Endothelial cell (in vitro differentiated cells): ENCODE measurements around the gene ZNF319. TPM values are rescaled to one million over a fixed set of nuclear protein-coding genes. Genes with fewer than 3 reads are reported as not detected.

ENCODE experiments used
- DNase-seq: peaks from one replicate; pipeline ENCODE4 v3.0.0; 2021; ENCODE audit warnings: low spot score
- H3K27ac Mint-ChIP-seq: one replicate; pipeline ENCODE4 v1.8.0; 2021; ENCODE audit warnings: mixed read lengths, inconsistent platforms; ENCODE audit not compliant: unreplicated experiment
- H3K27me3 Mint-ChIP-seq: one replicate; pipeline ENCODE4 v1.8.0; 2021; ENCODE audit warnings: mild to moderate bottlenecking, moderate library complexity, mixed read lengths, inconsistent platforms; ENCODE audit not compliant: unreplicated experiment
- H3K36me3 Mint-ChIP-seq: one replicate; pipeline ENCODE4 v1.8.0; 2021; ENCODE audit warnings: mild to moderate bottlenecking, low read depth, mixed read lengths, inconsistent platforms; ENCODE audit not compliant: unreplicated experiment
- H3K4me1 Mint-ChIP-seq: one replicate; pipeline ENCODE4 v1.8.0; 2021; ENCODE audit warnings: mild to moderate bottlenecking, mixed read lengths, inconsistent platforms; ENCODE audit not compliant: unreplicated experiment
- H3K4me3 Mint-ChIP-seq: one replicate; pipeline ENCODE4 v1.8.0; 2021; ENCODE audit warnings: mild to moderate bottlenecking, mixed read lengths, inconsistent platforms; ENCODE audit not compliant: unreplicated experiment
- H3K9me3 Mint-ChIP-seq: one replicate; pipeline ENCODE4 v1.8.0; 2021; ENCODE audit warnings: mixed read lengths, inconsistent platforms; ENCODE audit not compliant: unreplicated experiment
- CTCF ChIP-seq: fragments of 200-600 bp; sonication (generic); IDR thresholded peaks from one replicate; pipeline ENCODE4 v1.5.0; 2021; ENCODE audit warnings: antibody characterized with exemption; ENCODE audit not compliant: unreplicated experiment
- total RNA-seq: library from RNA; stranded (reverse); fragmentation: NEBNext Ultra II Directional; extraction: Animal tissue kit (Norgen Biotek cat#: 25700); gene quantifications from one replicate; pipeline ENCODE4 v1.2.1, GENCODE V29; 2021; ENCODE audit not compliant: unreplicated experiment

The ZNF319 gene
- total RNA-seq, 1 donor from 2014 or later: 16.1 TPM

DNA sequence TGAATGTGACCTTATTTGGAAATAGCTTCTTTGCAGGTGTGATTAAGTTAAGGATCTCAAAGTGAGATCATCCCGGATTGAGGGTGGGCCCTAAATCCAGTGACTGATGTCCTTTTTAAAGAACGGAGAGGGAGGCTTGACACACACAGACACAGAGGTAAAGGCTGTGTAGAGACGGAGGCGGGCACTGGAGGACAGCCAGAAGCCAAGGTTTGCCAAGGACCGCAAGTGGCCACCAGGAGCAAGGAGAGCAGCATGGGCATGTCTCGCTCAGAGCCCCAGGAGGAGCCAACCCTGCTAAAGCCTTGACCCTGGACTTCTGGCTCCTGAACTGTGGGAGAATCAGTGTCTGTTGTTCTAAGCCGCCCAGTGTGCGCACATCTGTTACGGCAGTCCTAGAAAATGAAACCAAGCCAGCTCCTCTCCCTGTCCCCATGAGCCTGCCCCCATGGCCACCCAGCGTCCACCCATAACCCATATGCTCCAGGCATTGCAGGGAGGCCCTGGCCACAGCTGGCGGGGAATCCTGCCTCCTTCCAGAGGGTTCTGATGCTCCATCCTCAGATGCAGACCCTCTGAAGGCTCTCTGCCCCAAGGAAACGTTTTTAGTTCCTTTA lies 44.8 kb downstream of the ZNF319 start:
- Mint-ChIP-seq H3K9me3 (no peaks in the 10 kb centered on the region), H3K27ac (no peak overlapping the region)
- no peak for DNase-seq

DNA sequence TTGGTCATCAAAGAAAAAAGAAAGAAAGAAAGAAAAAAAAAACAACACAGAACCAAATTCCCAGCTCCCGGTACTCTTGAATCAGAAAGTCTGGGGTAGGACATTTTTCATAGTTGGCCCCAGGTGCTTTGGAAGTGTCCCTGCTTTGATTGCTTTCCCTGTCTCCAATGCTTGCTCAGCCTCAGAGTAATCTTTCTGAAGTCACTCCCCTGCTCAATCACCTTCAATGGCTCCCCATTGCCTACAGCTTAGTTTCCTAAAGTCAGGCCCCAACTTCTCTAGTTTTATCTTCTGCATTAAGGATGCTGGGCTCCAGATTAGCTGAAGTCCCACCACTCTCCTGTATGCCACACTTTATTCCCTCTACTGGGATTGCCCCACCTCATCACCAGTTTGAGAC lies 46.6 kb downstream of the ZNF319 start:
- H3K36me3 Mint-ChIP-seq: no peaks in the 10 kb centered on the region
- no peaks in the 10 kb centered on the region for H3K9me3 Mint-ChIP-seq
- H3K4me1 Mint-ChIP-seq: no peaks in the 10 kb centered on the region
- H3K27ac Mint-ChIP-seq: no peak overlapping the region
- H3K27me3 Mint-ChIP-seq: peaks cover 2% of the 10 kb centered on the region
- TF ChIP-seq CTCF: no peak
- H3K4me3 Mint-ChIP-seq: no peak overlapping the region
- no peak for DNase-seq

More for the DNA sequence above, 44.8 kb downstream of the ZNF319 start:
- TF ChIP-seq CTCF: no peak
- no peaks in the 10 kb centered on the region for H3K4me1 Mint-ChIP-seq
- no peak overlapping the region for H3K4me3 Mint-ChIP-seq
- H3K27me3 Mint-ChIP-seq: peaks cover 6% of the 10 kb centered on the region
- no peaks in the 10 kb centered on the region for H3K36me3 Mint-ChIP-seq

DNA sequence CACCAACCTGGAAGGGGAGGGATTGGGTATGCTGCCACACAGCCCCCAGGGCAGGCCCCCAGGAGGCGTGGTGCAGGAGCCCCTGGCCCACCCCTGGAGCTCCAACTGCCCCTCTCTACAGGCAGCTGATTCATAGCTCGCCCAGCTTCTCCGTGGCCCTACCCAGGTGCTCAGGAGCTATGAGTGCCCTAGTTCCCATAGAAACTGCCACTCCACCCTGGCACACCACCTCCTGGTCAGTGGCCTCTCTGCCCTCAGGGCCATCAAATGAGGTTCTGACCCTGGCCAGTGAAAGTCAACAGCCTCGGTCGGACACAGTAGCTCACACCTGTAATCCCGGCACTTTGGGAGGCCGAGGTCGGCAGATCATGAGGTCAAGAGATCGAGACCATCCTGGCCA lies 47.6 kb downstream of the ZNF319 start:
- DNase-seq: no peak
- no peak for TF ChIP-seq CTCF
- H3K4me1 Mint-ChIP-seq: no peaks in the 10 kb centered on the region
- no peaks in the 10 kb centered on the region for H3K9me3 Mint-ChIP-seq
- no peaks in the 10 kb centered on the region for H3K36me3 Mint-ChIP-seq
- H3K4me3 Mint-ChIP-seq: no peak overlapping the region
- peaks cover 2% of the 10 kb centered on the region for H3K27me3 Mint-ChIP-seq
- H3K27ac Mint-ChIP-seq: no peak overlapping the region

GRCh38 chr16:57951204-57951960 lies 49.1 kb downstream of the ZNF319 start:
- Mint-ChIP-seq H3K36me3 (no peaks in the 10 kb centered on the region), H3K9me3 (no peaks in the 10 kb centered on the region), H3K27me3 (peaks cover 2% of the 10 kb centered on the region), H3K4me1 (no peaks in the 10 kb centered on the region), H3K27ac (no peak overlapping the region), H3K4me3 (no peak overlapping the region)
- no peak for DNase-seq
- TF ChIP-seq CTCF: no peak

DNA sequence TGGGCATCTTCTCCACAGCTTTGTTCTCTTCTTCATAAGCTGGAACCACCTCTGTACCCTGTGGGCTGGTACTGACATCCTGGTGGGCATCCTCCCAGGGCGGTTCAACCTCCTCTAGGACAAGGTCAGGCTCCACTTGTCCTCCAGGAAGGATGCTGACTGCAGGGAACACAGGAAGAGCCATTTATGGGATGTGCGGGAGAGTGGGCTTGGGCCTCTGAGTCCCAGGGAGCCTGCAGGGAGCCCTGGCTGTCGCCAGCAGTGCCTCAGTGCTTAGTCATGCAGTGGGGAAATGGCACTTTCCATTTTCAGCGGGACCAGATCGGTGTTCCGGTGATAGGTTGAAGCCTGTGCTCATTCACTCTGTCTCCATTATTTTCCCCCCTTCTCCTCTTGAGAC lies 50.1 kb downstream of the ZNF319 start:
- Mint-ChIP-seq H3K27me3 (peaks cover 2% of the 10 kb centered on the region), H3K27ac (no peak overlapping the region), H3K36me3 (no peaks in the 10 kb centered on the region), H3K4me3 (no peak overlapping the region), H3K4me1 (no peaks in the 10 kb centered on the region), H3K9me3 (no peaks in the 10 kb centered on the region)
- TF ChIP-seq CTCF: no peak
- no peak for DNase-seq
